ENCODE data around the gene TACC3.

- TF ChIP-seq CTCF (IDR thresholded peaks at IDR 0.05) = no peak
- no peak for TF ChIP-seq POLR2A (IDR thresholded peaks at IDR 0.05)
Measured at GRCh38 chr4:1787411-1788077, 66.2 kb downstream of the TACC3 start.

All from adrenal gland (tissue), 5 donors.